ENCODE measurements around the gene POU2AF2. TPM values are rescaled to one million over a fixed set of nuclear protein-coding genes. Genes with fewer than 3 reads are reported as not detected.
A peak's percentile ranks its signal among the peaks of the same experiment; 100 is the strongest.

Gene POU2AF2
- total RNA-seq, 4 donors from 2014 or later: 1.9 to 4.4 TPM; not detected in 2

DNA sequence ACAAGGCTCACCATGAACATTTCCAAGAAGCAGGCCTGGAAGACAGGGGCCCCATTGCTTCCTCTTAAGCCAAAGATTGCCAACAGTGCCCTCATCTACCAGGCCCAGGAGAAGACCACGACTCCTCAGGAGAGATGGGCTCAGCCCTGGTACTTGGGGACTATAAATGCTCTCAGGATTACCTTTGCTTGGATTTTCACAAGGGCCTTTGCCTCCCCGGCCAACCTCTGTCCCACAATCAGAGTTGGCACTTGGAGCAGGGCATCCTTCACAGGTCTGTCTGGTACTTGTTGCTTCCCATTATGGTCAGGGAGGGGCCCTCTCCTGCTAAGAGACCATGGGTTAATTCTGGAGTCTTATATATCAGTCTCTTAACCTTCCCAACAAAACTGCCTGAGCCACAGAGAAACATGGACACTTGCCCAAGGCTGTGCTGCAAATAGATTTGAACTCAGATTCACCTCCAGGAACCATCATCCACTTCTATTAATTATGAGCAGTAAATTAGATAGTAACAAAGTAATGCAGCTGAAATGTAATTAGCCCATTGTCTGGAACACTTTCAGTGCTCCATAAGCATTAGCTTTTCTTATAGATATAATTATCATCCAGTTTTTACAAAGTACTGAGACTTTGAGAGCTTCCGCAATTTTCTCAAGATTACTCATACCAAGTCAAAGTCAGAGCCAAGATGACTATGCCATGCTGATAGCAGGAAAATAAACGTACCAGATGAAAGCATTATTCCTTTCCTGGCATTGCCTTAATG lies 86.4 kb downstream of the POU2AF2 start:
- Histone ChIP-seq H3K4me1 (peaks cover 5 to 39% (median 21%) of the 10 kb centered on the region in 4 donors), H3K36me3 (no peaks in the 10 kb centered on the region), H3K9me3 (no peaks in the 10 kb centered on the region), H3K27me3 (no peaks in the 10 kb centered on the region), H3K4me3 (no peak overlapping the region), H3K27ac (peak overlapping the region; percentile 5 to 57 (median 41))
- no peak for DNase-seq
- in situ Hi-C loops (cut with MboI; ENCODE audit: low pct_ligation_motif_present in 1 of 4, low pct_unique_long_range_greater_than_20kb in 1 of 4, low sequenced_read_pairs in 3 of 4) (no loop called here), intact Hi-C loops (cut with DNase I; ENCODE audit: low total_unique reads) (no loop called here)
- 80 to 91% methylated on average over 2 to 4 of the region's 4 CpGs for WGBS, 2 donors (ENCODE audit: low coverage in 1 of 2)
- TF ChIP-seq, protein P1, sequence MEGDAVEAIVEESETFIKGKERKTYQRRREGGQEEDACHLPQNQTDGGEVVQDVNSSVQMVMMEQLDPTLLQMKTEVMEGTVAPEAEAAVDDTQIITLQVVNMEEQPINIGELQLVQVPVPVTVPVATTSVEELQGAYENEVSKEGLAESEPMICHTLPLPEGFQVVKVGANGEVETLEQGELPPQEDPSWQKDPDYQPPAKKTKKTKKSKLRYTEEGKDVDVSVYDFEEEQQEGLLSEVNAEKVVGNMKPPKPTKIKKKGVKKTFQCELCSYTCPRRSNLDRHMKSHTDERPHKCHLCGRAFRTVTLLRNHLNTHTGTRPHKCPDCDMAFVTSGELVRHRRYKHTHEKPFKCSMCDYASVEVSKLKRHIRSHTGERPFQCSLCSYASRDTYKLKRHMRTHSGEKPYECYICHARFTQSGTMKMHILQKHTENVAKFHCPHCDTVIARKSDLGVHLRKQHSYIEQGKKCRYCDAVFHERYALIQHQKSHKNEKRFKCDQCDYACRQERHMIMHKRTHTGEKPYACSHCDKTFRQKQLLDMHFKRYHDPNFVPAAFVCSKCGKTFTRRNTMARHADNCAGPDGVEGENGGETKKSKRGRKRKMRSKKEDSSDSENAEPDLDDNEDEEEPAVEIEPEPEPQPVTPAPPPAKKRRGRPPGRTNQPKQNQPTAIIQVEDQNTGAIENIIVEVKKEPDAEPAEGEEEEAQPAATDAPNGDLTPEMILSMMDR (IDR thresholded peaks at IDR 0.05): no peak
- TF ChIP-seq POLR2A (IDR thresholded peaks at IDR 0.05) (no peak), EP300 (IDR thresholded peaks at IDR 0.05; ENCODE audit: low read depth) (no peak), POLR2AphosphoS5 (IDR thresholded peaks at IDR 0.05) (no peak)

DNA sequence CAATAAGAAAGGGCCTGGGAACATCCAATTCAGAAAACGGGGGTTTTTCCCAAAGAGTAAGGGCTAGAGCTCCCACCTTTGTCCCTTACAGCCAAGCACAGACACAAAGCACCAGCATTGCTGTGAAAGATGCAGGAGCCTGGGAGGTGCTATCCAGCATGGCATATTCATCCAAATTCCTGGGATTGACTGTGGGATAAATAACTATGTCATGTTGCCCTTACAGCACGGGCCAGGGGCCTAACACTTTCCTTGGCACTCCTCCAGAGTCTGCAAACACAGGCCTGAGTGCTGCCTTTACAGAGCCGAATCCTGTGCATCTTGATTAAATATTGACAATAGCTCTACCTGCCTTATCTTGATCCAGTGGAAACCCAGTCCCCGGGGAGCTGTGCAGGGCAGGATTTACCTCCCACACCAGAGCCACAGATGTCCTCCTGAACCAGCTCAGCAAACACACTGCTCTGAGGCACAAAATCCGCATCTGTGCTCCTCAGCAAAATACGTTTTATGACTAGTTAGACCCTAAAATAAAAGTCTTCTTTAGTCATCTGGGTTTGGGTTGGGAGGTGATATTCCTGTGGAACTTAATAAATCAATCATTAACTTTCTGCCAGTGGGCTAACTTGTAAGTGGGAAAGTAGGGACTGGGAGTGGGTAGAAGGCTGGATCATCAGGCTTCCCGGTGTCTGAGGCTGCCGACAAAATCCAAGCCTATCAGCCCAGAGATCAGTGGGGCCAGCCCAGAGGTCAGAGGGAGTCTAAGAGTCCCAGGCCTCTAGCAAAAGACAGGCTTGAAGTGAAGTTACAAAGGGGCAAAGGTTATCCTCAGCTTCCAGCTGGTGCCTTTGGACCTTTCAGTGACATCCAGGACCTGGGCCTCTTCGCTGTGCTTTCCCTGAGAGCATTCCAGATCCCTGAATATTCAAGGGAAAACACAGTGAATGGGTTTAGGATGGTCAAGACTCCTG lies 89.3 kb downstream of the POU2AF2 start:
- H3K4me1 ChIP-seq: peaks cover 5 to 37% (median 21%) of the 10 kb centered on the region in 4 donors
- H3K27me3 ChIP-seq: no peaks in the 10 kb centered on the region
- DNase-seq: peak; percentile 48
- peak overlapping the region in 3 of 4 donors; percentile 19 to 47 (median 35) for H3K27ac ChIP-seq
- in situ Hi-C loops (cut with MboI; ENCODE audit: low pct_ligation_motif_present in 1 of 4, low pct_unique_long_range_greater_than_20kb in 1 of 4, low sequenced_read_pairs in 3 of 4) (no loop called here), intact Hi-C loops (cut with DNase I; ENCODE audit: low total_unique reads) (no loop called here)
- TF ChIP-seq POLR2A (IDR thresholded peaks at IDR 0.05): no peak
- no peak for TF ChIP-seq EP300 (IDR thresholded peaks at IDR 0.05; ENCODE audit: low read depth)
- peak in 1 of 3 donors; percentile 14 for TF ChIP-seq POLR2AphosphoS5 (IDR thresholded peaks at IDR 0.05)
- TF ChIP-seq, protein P1 (IDR thresholded peaks at IDR 0.05): no peak
- no peak overlapping the region for H3K4me3 ChIP-seq
- no peaks in the 10 kb centered on the region for H3K36me3 ChIP-seq
- 12 to 59% methylated on average over 2 to 9 of the region's 9 CpGs for WGBS, 2 donors (ENCODE audit: low coverage in 1 of 2)
- peaks cover 0 to 7% of the 10 kb centered on the region in 2 donors for H3K9me3 ChIP-seq

DNA sequence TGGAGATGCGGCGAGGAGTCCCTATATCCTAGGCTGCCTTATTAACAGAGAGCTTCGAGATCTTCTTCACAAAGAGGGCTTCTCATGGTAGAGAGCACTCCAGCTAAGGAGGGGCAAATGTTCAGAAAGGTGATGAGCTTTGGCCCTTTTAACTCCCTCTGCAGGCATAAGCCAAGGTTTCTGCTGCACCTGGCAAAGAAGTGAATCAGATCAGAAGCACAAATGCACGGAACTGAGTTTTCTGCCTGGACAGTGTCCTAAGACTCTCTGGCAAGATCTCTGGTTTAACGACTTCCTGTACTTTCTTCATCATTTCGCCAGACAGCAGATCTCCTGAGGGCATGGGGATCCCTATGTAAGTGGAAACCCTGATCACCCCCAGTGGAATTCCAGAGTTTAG lies 90.0 kb downstream of the POU2AF2 start:
- Histone ChIP-seq H3K27me3 (no peaks in the 10 kb centered on the region), H3K4me1 (peaks cover 5 to 29% (median 21%) of the 10 kb centered on the region in 4 donors), H3K36me3 (no peaks in the 10 kb centered on the region), H3K27ac (peak overlapping the region in 3 of 4 donors; percentile 14 to 47 (median 19)), H3K4me3 (no peak overlapping the region), H3K9me3 (peaks cover 0 to 7% of the 10 kb centered on the region in 2 donors)
- no peak for DNase-seq
- in situ Hi-C loops (cut with MboI; ENCODE audit: low pct_ligation_motif_present in 1 of 4, low pct_unique_long_range_greater_than_20kb in 1 of 4, low sequenced_read_pairs in 3 of 4) (no loop called here), intact Hi-C loops (cut with DNase I; ENCODE audit: low total_unique reads) (no loop called here)
- WGBS, 2 donors (ENCODE audit: low coverage in 1 of 2): 40 to 59% methylated on average over 2 to 6 of the region's 6 CpGs
- no peak for TF ChIP-seq EP300 (IDR thresholded peaks at IDR 0.05; ENCODE audit: low read depth)
- no peak for TF ChIP-seq POLR2AphosphoS5 (IDR thresholded peaks at IDR 0.05)
- TF ChIP-seq POLR2A (IDR thresholded peaks at IDR 0.05): no peak
- TF ChIP-seq, protein P1 (IDR thresholded peaks at IDR 0.05): no peak

Other genes starting within 250 kb of the POU2AF2 start
- 1 to 10 TPM; 6.0 to 9.6 (median 7.1) TPM for gene POU2AF3, start 52.8 kb downstream of the POU2AF2 start, total RNA-seq
- 10 to 100 TPM in 1 of 4 donors, 1 to 10 TPM in 3; 1.4 to 19.8 (median 2.9) TPM for gene POU2AF1, start 133.6 kb downstream of the POU2AF2 start, total RNA-seq

Measured in transverse colon (tissue), 4 donors.